ENCODE measurements around the gene MEIKIN. TPM values are rescaled to one million over a fixed set of nuclear protein-coding genes. Genes with fewer than 3 reads are reported as not detected.

Gene MEIKIN
- polyA plus RNA-seq, 1 donor (not counting 4 experiments of a cell fraction or from before 2014, with no cell fraction given): not detected

DNA sequence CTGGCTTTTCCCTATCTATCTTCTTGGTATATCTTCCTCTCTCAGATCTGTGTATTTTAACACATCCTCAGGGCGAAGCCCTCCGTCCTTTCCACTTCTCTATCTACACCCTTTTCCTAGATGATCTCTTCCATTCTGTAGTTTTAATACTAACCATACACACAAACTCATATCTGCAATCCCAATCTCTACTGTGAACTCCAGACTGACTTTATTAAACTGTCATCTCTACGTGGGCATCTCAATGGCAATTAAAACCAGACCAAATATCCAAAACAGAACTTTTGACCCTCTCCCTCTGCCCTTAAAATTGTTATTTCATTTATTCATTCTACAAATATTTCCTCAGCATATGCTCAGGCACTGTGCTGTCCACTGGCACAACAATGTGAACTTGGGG is 155.7 kb downstream of the MEIKIN start:
- Histone ChIP-seq H2AFZ (ENCODE audit: control insufficient read depth, low read length) (no peak overlapping the region), H3K36me3 (ENCODE audit: control insufficient read depth in 2 of 2, extremely low read depth in 1 of 2, insufficient read depth in 2 of 2, low read length in 2 of 2) (no peaks in the 10 kb centered on the region), H3K9me3 (ENCODE audit: control insufficient read depth, low read depth, low read length) (no peaks in the 10 kb centered on the region), H3K4me1 (ENCODE audit: control insufficient read depth, extremely low read depth, insufficient read depth, low read length) (peaks cover 4% of the 10 kb centered on the region), H3K9me1 (ENCODE audit: control insufficient read depth, extremely low read depth, insufficient read depth, low read length) (peaks cover 3% of the 10 kb centered on the region), H3K79me2 (ENCODE audit: control insufficient read depth, insufficient read depth, low read length) (peaks cover 90% of the 10 kb centered on the region), H4K20me1 (ENCODE audit: control insufficient read depth, extremely low read depth, insufficient read depth, low read length) (peaks cover 8% of the 10 kb centered on the region), H3K4me2 (ENCODE audit: control insufficient read depth, extremely low read depth, insufficient read depth, low read depth, low read length) (no peak overlapping the region), H3K4me3 (ENCODE audit: control insufficient read depth in 2 of 3, extremely low read depth in 1 of 3, insufficient read depth in 2 of 3, low read depth in 1 of 3, low read length in 3 of 3) (no peak overlapping the region), H3K27me3 (ENCODE audit: control insufficient read depth, extremely low read depth, insufficient read depth, low read length) (no peaks in the 10 kb centered on the region), H3K27ac (ENCODE audit: control insufficient read depth, insufficient read depth, low read length) (no peak overlapping the region), H3K9ac (ENCODE audit: control insufficient read depth, extremely low read depth, insufficient read depth, low read length) (no peak overlapping the region)
- dilution Hi-C loops (cut with MboI; ENCODE audit: extremely low pct_ligation_motif_present, low sequenced_read_pairs): no loop called here
- no peak for FAIRE-seq
- no peak for DNase-seq (ENCODE audit: low read depth, low spot score)
- no peak for TF ChIP-seq EZH2 (IDR thresholded peaks at IDR 0.05; ENCODE audit: low read length)
- TF ChIP-seq CTCF (optimal IDR thresholded peaks at IDR 0.05 in 1 of 3, IDR thresholded peaks at IDR 0.05 in 1 of 3, conservative IDR thresholded peaks at IDR 0.05 in 1 of 3; ENCODE audit: extremely low read depth in 1 of 3, insufficient read depth in 2 of 3, low read length in 3 of 3): no peak

DNA sequence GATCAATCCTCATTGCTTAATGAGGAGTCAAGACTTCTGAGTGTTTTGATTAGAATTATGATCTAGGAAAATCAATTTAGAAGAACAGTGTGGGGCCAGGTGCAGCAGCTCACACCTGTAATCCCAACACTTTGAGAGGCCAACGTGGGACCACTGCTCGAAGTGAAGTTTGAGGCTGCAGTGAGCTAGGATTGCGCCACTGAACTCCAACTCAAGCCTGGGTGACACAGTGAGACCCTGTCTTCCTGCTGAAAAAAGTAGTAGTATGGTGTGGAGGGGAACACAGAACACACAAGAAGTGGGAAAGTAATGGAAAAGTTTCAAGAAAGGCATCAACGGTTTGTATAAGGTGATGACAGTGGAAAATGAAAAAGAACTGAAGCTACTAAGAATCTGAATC is 157.7 kb downstream of the MEIKIN start:
- FAIRE-seq (no peak), DNase-seq (ENCODE audit: low read depth, low spot score) (no peak)
- H3K4me2 ChIP-seq (ENCODE audit: control insufficient read depth, extremely low read depth, insufficient read depth, low read depth, low read length): no peak overlapping the region
- peaks cover 8% of the 10 kb centered on the region for H4K20me1 ChIP-seq (ENCODE audit: control insufficient read depth, extremely low read depth, insufficient read depth, low read length)
- no peak overlapping the region for H3K27ac ChIP-seq (ENCODE audit: control insufficient read depth, insufficient read depth, low read length)
- no peak overlapping the region for H2AFZ ChIP-seq (ENCODE audit: control insufficient read depth, low read length)
- H3K9me1 ChIP-seq (ENCODE audit: control insufficient read depth, extremely low read depth, insufficient read depth, low read length): no peaks in the 10 kb centered on the region
- H3K9ac ChIP-seq (ENCODE audit: control insufficient read depth, extremely low read depth, insufficient read depth, low read length): no peak overlapping the region
- TF ChIP-seq EZH2 (IDR thresholded peaks at IDR 0.05; ENCODE audit: low read length): no peak
- no peak for TF ChIP-seq CTCF (optimal IDR thresholded peaks at IDR 0.05 in 1 of 3, IDR thresholded peaks at IDR 0.05 in 1 of 3, conservative IDR thresholded peaks at IDR 0.05 in 1 of 3; ENCODE audit: extremely low read depth in 1 of 3, insufficient read depth in 2 of 3, low read length in 3 of 3)
- no peaks in the 10 kb centered on the region for H3K4me1 ChIP-seq (ENCODE audit: control insufficient read depth, extremely low read depth, insufficient read depth, low read length)
- H3K4me3 ChIP-seq (ENCODE audit: control insufficient read depth in 2 of 3, extremely low read depth in 1 of 3, insufficient read depth in 2 of 3, low read depth in 1 of 3, low read length in 3 of 3): no peak overlapping the region
- H3K27me3 ChIP-seq (ENCODE audit: control insufficient read depth, extremely low read depth, insufficient read depth, low read length): no peaks in the 10 kb centered on the region
- H3K36me3 ChIP-seq (ENCODE audit: control insufficient read depth in 2 of 2, extremely low read depth in 1 of 2, insufficient read depth in 2 of 2, low read length in 2 of 2): no peaks in the 10 kb centered on the region
- dilution Hi-C loops (cut with MboI; ENCODE audit: extremely low pct_ligation_motif_present, low sequenced_read_pairs): no loop called here
- no peaks in the 10 kb centered on the region for H3K9me3 ChIP-seq (ENCODE audit: control insufficient read depth, low read depth, low read length)
- H3K79me2 ChIP-seq (ENCODE audit: control insufficient read depth, insufficient read depth, low read length): peaks cover 90% of the 10 kb centered on the region

All from keratinocyte (primary cell).